ENCODE results near the gene PCNT.

The PCNT gene

GRCh38 chr21:46286648-46287002, 37.3 kb upstream of the PCNT start:
- DNase-seq (ENCODE audit: low read depth), result no peak
- TF ChIP-seq CTCF (IDR thresholded peaks at IDR 0.05; ENCODE audit: control insufficient read depth, insufficient read depth, low read depth, low read length, missing control alignments), result no peak
- peak overlapping the region; percentile 74 for H3K4me3 ChIP-seq (ENCODE audit: control insufficient read depth, low read depth, low read length)

GRCh38 chr21:46287541-46287940, 36.4 kb upstream of the PCNT start:
- no peak for DNase-seq (ENCODE audit: low read depth)
- no peak for TF ChIP-seq CTCF (IDR thresholded peaks at IDR 0.05; ENCODE audit: control insufficient read depth, insufficient read depth, low read depth, low read length, missing control alignments)

GRCh38 chr21:46289655-46290179, 34.2 kb upstream of the PCNT start:
- no peak overlapping the region for H3K4me3 ChIP-seq (ENCODE audit: control insufficient read depth, low read depth, low read length)
- TF ChIP-seq CTCF (IDR thresholded peaks at IDR 0.05; ENCODE audit: control insufficient read depth, insufficient read depth, low read depth, low read length, missing control alignments), result no peak
- no peak for DNase-seq (ENCODE audit: low read depth)

More at GRCh38 chr21:46287541-46287940, 36.4 kb upstream of the PCNT start:
- no peak overlapping the region for H3K4me3 ChIP-seq (ENCODE audit: control insufficient read depth, low read depth, low read length)

GRCh38 chr21:46291561-46291960, 32.4 kb upstream of the PCNT start:
- no peak overlapping the region for H3K4me3 ChIP-seq (ENCODE audit: control insufficient read depth, low read depth, low read length)
- no peak for TF ChIP-seq CTCF (IDR thresholded peaks at IDR 0.05; ENCODE audit: control insufficient read depth, insufficient read depth, low read depth, low read length, missing control alignments)
- no peak for DNase-seq (ENCODE audit: low read depth)

GRCh38 chr21:46294647-46295176, 29.2 kb upstream of the PCNT start:
- no peak for DNase-seq (ENCODE audit: low read depth)
- no peak overlapping the region for H3K4me3 ChIP-seq (ENCODE audit: control insufficient read depth, low read depth, low read length)
- no peak for TF ChIP-seq CTCF (IDR thresholded peaks at IDR 0.05; ENCODE audit: control insufficient read depth, insufficient read depth, low read depth, low read length, missing control alignments)

- no peak for DNase-seq (ENCODE audit: low read depth)
- TF ChIP-seq CTCF (IDR thresholded peaks at IDR 0.05; ENCODE audit: control insufficient read depth, insufficient read depth, low read depth, low read length, missing control alignments), result no peak
These were observed 28.7 kb upstream of the PCNT start for GRCh38 chr21:46295177-46295770.

More at GRCh38 chr21:46295177-46295770, 28.7 kb upstream of the PCNT start:
- no peak overlapping the region; the same call in 1 of the 2 replicates for H3K4me3 ChIP-seq (ENCODE audit: control insufficient read depth, low read depth, low read length)

Measured in AG09309 (cell line).